GM18909 (cell line): ENCODE data around the gene MYOM1.

Source experiments
- ATAC-seq: cut with Tn5 transposase; IDR thresholded peaks from one replicate; pipeline ENCODE4 v1.9.1; 2021; ENCODE audit warnings: mild to moderate bottlenecking; ENCODE audit not compliant: unreplicated experiment, poor library complexity

Gene MYOM1

DNA sequence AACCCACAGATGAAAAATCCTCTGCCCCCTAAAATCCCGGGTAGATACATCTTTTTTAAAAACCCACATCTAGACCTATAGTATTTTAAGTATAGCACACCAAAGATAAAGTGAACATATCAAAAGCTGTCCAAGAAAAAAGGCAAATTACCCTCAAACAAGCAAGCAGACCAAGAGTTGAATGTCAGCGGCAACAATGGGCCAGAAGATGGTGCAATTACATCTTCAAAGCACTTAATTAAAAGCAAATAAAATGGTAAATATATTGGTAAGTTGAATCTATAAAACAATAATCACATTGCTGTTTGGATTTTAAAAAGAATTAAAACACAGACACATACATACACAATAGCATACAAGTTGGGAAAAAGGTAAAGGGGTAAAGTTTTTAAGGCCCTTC lies 98.5 kb downstream of the MYOM1 start:
- ATAC-seq, result no peak

DNA sequence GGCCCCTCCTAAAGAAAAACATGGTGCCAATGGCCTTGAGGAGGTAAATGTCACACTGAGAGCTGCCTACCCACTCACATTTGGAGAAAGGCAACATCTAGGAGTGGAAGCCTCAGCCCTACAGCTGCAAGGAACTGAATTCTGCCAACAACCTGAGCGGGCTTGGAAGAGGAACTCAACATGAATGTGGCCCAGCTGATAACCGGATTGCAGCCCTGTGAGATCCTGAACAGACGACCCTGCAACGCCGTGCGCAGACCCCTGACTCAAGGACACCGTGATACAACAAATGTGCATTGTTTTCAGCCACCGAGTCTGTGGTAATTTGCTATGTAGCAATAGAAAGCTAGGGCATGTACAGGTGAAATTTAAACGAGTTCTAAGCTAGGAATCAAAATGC lies 99.4 kb downstream of the MYOM1 start:
- ATAC-seq, result no peak

GRCh38 chr18:3119401-3120341 lies 100.1 kb downstream of the MYOM1 start:
- ATAC-seq, result no peak

DNA sequence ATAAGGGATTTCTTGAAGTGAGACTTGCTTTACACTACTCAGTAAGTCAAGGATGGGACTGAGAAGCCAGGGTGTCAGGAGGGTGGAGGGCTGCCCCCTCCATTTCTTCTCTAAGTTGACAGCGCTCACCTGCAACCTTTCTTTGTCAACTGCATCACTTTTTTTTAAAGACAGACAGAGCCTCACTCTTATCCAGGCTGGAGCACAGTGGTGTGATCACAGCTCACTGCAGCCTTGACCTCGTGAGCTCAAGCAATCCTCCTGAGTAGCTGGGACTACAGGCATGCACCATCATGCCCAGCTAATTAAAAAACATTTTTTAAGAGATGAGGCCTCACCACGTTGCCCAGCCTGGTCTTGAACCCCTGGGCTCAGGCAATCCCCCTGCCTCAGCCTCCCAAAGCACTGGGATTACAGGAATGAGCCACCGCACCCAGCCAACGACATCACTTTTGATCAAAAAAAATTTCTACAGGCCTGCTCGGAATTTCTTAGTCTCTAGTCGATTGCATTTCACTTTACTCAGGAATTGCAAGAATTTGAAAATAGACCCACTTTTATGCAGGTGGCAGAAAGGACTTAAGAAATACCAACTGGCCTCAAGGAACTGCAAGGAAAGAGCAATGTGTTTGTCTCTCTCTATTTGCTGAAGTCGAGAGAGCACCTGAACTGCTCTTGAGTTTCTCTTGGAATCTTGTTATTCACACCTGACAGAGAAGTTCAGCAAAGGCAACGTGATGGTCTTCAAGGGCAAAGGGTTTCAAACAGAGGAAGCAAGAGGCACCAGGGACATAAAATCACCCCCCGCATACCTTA lies 101.4 kb downstream of the MYOM1 start:
- no peak for ATAC-seq

DNA sequence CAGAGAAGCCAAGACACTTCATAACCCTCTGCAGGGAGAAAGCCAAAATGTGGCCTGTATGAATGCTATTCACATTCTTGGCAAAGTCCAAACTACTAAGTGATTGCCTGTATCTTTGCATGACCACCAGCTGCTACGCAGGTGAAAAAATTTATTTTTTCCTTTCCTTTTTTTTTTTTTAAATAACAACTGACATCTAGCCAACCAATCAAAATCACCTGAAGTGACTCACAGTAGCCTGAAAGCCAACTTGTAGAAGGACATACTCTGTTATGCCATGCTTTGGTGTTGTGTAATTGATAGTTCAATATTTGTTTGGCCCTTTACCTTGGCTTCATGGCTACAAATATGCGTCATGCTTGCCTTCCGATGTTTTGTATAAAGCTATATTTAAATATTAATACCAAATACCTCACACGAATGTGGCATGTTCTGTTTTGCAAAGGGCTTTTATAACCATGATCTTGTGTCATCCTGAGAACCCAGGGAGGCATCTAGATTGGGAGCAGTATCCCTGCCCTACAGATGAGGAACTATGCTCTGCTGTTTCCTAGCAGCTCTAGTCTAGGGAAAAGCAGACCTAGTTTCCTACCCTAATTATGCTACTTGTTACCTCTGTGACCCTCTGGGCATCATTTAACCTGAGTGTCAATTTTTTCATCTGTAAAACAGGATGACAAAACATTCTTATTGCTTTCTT lies 102.1 kb downstream of the MYOM1 start:
- no peak for ATAC-seq

DNA sequence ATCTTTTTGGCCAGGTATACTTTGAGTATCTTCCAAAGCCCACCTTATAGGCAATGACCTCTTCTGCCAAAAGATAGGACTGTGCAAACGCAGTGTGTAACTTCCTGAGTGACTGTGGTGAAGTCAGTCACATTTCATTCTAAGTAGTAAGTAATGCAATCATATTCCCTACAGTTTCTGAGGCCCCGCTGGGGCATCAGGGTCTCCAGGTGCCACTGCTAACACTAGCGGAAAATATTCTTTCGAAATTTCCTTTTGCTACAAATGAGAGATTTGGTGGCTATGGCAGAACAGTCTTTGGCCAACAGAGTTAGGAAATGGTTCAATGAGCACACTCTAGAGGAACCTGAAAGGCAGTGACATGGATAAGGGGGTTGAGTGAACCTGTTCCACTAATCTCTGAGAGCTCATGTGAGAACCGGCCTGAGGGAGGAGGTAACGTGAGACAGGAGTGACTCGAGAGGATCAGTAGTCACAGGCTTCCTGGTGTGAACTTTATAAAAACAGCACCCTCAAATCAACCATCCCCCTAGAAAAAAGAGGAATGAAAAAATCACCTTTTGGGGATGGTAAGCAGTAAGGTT lies 104.2 kb downstream of the MYOM1 start:
- no peak for ATAC-seq

GRCh38 chr18:3114451-3114850 lies 105.3 kb downstream of the MYOM1 start:
- no peak for ATAC-seq

DNA sequence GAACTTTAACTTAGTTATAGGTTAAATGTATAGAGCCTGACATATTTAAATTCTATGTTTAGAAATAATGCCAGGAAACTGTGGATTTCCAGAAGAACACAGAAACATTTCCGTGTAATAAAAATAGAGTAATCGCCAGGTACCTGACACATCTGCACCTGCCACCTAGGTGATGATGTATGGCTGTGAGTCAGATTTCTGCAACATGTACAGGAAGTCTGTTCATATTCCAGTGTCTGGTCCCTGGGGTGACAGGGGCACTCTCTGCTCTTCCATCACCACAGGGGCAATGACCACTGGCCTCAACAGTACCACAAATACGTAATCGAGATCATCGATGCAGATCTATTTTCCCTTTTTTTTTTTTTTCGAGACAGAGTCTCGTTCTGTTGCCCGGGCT lies 105.7 kb downstream of the MYOM1 start:
- no peak for ATAC-seq

DNA sequence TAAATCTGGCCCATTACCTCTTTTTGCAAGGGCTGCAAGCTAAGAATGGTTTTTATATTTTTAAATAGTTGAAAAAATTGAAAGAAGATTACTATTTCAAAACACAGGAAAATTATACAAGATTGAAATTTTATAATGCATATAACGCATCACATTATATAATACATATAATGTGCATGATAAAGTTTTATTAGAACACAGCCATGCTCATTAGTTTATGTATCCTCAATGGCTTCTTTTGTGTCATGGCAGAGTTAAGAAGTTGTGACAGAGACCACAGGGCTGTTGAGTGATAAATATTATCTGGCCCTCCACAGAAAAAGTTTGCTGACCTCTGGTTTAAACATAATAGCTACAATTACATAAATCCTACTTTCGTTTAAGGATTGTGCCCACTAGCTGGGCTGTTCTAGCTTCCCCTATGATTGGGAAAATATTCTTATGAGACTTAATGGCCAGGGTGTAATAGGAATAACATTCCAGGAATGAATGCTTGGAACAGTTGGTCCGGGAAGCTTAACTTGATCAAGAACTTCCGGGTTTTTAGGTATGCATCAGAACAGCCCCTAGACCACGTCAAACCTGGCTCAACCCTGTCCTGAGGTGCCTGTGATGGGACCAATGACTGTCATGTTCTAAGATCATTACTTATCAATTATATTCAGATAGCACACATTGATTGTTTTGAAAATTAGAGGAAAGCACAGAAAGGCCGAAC lies 108.1 kb downstream of the MYOM1 start:
- ATAC-seq, result no peak

- peak; percentile 76 for ATAC-seq
Observed at GRCh38 chr18:3110034-3110752, 109.6 kb downstream of the MYOM1 start.

DNA sequence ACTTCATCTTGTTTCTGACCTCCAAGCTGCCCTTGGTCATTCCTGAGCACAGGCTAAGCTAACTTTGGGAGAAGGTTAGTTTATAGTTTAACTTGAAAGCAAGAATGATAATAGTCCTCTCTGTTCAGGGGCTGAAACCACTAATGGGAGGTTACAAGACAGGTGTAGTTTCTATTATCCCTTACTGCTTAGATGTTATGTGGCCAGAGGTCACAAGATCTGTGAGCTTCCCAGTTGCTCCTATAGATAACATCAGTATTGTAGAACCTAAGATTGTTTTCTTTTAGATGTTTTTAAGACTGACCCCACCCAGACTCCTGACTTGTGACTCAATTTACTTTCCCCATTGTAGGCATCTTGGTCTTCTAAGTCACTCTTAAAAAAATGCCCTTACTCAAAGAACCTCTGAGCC lies 112.0 kb downstream of the MYOM1 start:
- ATAC-seq, result no peak

- no peak for ATAC-seq
Observed at GRCh38 chr18:3104190-3105054, 115.3 kb downstream of the MYOM1 start.

GRCh38 chr18:3103576-3103975 lies 116.2 kb downstream of the MYOM1 start:
- ATAC-seq, result no peak

GRCh38 chr18:3102983-3103382 lies 116.8 kb downstream of the MYOM1 start:
- no peak for ATAC-seq

- ATAC-seq, result no peak
Observed at GRCh38 chr18:3100498-3101132, 119.2 kb downstream of the MYOM1 start.

- ATAC-seq, result no peak
Observed at GRCh38 chr18:3099327-3099726, 120.4 kb downstream of the MYOM1 start.

GRCh38 chr18:3097082-3097481 lies 122.7 kb downstream of the MYOM1 start:
- ATAC-seq, result no peak

DNA sequence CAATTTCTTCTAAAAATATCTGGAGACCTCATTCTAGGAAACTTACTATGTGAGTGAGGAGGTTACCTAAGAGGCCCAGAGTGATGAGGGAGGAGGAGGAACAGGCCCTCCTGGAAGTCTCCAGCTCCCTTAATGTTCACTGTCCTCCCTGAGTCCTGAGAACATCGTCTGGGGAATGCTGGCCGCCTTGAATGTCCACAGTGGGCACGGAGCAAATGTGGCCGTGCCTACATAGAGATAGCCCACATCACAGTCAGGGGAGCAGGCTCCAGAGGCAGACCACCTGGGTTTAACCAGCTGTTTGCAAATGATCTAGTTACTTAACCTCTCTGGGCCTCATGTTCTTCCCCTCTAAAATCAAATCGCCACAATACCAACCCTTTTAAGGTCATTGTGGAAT lies 123.8 kb downstream of the MYOM1 start:
- no peak for ATAC-seq
